Smooth muscle cell (in vitro differentiated cells): ENCODE results near the gene TSC22D1. TPM values are rescaled to one million over a fixed set of nuclear protein-coding genes. Genes with fewer than 3 reads are reported as not detected.

Source experiments
- DNase-seq: peaks from one replicate; lab custom pipeline; 2025; ENCODE audit not compliant: unreplicated experiment; lab: John Stamatoyannopoulos, UW
- H2AFZ ChIP-seq: fragments of 200-600 bp; sonication (generic); 2 replicates; pipeline ENCODE4 v1.6.0; 2016; ENCODE audit warnings: antibody characterized with exemption, low read depth, mild to moderate bottlenecking
- H3F3A ChIP-seq: fragments of 200-600 bp; sonication (generic); 2 replicates; pipeline ENCODE4 v1.6.0; 2017; ENCODE audit warnings: antibody characterized with exemption, low read depth
- H3K27ac ChIP-seq: fragments of 200-600 bp; sonication (generic); 2 replicates; pipeline ENCODE4 v1.5.1; 2016; ENCODE audit warnings: low read depth, mild to moderate bottlenecking
- H3K27me3 ChIP-seq: fragments of 200-600 bp; sonication (generic); 2 replicates; pipeline ENCODE4 v1.6.1; 2016; ENCODE audit warnings: low read depth, mild to moderate bottlenecking
- H3K36me3 ChIP-seq: fragments of 200-600 bp; sonication (generic); 2 replicates; pipeline ENCODE4 v1.5.1; 2016; ENCODE audit warnings: low read depth
- H3K4me1 ChIP-seq: fragments of 200-600 bp; sonication (generic); 2 replicates; pipeline ENCODE4 v1.5.1; 2016; ENCODE audit warnings: low read depth
- H3K4me2 ChIP-seq: fragments of 200-600 bp; sonication (generic); 2 replicates; pipeline ENCODE4 v1.6.0; 2016; ENCODE audit warnings: mild to moderate bottlenecking
- H3K4me3 ChIP-seq: fragments of 200-600 bp; sonication (generic); 2 replicates; pipeline ENCODE4 v1.5.1; 2016; ENCODE audit warnings: mild to moderate bottlenecking
- H3K79me2 ChIP-seq: fragments of 200-600 bp; sonication (generic); 2 replicates; pipeline ENCODE4 v1.6.0; 2016; ENCODE audit warnings: low read depth, mild to moderate bottlenecking
- H3K9ac ChIP-seq: fragments of 200-600 bp; sonication (generic); 2 replicates; pipeline ENCODE4 v1.6.0; 2016; ENCODE audit warnings: low read depth
- H3K9me3 ChIP-seq: fragments of 200-600 bp; sonication (generic); replicated peaks from 2 replicates; pipeline ENCODE4 v1.5.1; 2016; ENCODE audit warnings: low read depth
- H4K20me1 ChIP-seq: fragments of 200-600 bp; sonication (generic); 2 replicates; pipeline ENCODE4 v1.6.0; 2016; ENCODE audit warnings: low read depth
- WGBS: methylation state at CpG from one replicate; pipeline ENCODE4 v1.1.7; 2016; ENCODE audit warnings: low lambda C conversion rate; 5-methylcytosine and 5-hydroxymethylcytosine counted together
- polyA plus RNA-seq: library from polyadenylated mRNA; unstranded; fragments of >200 nt; fragmentation: Nextera tagmentation; extraction: Ambion mirVana; gene quantifications from 2 replicates; pipeline ENCODE4 v1.2.1, GENCODE V29; 2016
- total RNA-seq: library from RNA; depleted of rRNA; stranded (reverse); fragments of >200 nt; gene quantifications from 2 replicates; pipeline ENCODE4 v1.2.3, GENCODE V29; 2014
- TF ChIP-seq, protein P1 (sequence below): fragments of 200-600 bp; sonication (generic); IDR thresholded peaks from 2 replicates; pipeline ENCODE4 v1.5.1; 2017; ENCODE audit warnings: borderline replicate concordance, mild to moderate bottlenecking, antibody characterized with exemption; ENCODE audit not compliant: insufficient read depth, poor library complexity, severe bottlenecking

TSC22D1 gene
- total and polyA plus RNA-seq, 2 experiments from 2014 or later = 117 to 159 TPM

DNA sequence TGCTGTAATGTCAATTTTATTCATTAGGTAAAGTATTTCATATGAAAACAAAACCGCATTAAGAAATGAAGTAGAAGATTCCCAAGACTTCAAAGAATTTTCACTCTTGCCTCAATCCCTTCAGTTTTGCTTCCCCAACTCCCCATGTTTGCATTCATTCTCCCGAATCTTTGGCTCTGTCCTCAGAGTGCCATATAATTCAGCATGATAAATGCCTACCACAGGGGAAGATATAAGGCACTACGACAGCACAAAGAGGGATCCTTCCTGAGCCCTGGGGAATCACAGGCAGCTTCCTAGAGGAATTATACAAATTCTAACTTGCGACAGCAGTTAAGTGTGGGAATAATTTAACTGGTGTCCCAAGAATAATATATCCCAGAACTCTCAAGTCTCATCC is 68.5 kb downstream of the TSC22D1 start:
- DNase-seq = no peak
- Histone ChIP-seq H3K36me3 (no peaks in the 10 kb centered on the region), H3K4me1 (no peaks in the 10 kb centered on the region), H3F3A (no peaks in the 10 kb centered on the region), H3K27ac (no peak overlapping the region), H3K27me3 (no peaks in the 10 kb centered on the region), H3K79me2 (no peaks in the 10 kb centered on the region), H3K9me3 (no peaks in the 10 kb centered on the region), H3K4me3 (no peak overlapping the region), H3K4me2 (no peak overlapping the region), H4K20me1 (no peaks in the 10 kb centered on the region), H3K9ac (no peak overlapping the region), H2AFZ (no peak overlapping the region)
- TF ChIP-seq, protein P1, sequence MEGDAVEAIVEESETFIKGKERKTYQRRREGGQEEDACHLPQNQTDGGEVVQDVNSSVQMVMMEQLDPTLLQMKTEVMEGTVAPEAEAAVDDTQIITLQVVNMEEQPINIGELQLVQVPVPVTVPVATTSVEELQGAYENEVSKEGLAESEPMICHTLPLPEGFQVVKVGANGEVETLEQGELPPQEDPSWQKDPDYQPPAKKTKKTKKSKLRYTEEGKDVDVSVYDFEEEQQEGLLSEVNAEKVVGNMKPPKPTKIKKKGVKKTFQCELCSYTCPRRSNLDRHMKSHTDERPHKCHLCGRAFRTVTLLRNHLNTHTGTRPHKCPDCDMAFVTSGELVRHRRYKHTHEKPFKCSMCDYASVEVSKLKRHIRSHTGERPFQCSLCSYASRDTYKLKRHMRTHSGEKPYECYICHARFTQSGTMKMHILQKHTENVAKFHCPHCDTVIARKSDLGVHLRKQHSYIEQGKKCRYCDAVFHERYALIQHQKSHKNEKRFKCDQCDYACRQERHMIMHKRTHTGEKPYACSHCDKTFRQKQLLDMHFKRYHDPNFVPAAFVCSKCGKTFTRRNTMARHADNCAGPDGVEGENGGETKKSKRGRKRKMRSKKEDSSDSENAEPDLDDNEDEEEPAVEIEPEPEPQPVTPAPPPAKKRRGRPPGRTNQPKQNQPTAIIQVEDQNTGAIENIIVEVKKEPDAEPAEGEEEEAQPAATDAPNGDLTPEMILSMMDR = no peak
- 86% methylated on average over 4 of the region's 4 CpGs for WGBS

DNA sequence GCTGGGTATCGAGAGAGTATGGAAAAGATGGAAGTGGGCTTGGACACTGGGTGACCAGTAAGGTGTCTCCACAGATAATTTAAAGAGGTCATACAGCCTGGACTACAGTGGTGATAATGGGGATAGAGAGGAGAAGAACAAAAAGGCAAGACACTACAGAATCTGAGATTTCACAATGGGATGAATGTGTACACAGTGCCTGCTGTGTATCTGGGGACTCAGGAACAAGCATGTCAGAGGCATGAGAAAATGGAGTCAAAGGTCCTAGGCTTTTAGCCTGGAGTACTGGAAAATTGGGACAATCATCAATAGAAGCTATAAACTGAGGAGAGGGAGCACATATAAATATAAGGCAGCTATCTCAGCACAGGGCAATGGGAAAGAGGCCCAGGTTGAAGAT is 69.4 kb downstream of the TSC22D1 start:
- Histone ChIP-seq H3K27ac (no peak overlapping the region), H3K36me3 (no peaks in the 10 kb centered on the region), H3K4me2 (no peak overlapping the region), H3F3A (no peaks in the 10 kb centered on the region), H3K27me3 (no peaks in the 10 kb centered on the region), H3K4me3 (no peak overlapping the region), H2AFZ (no peak overlapping the region), H3K4me1 (no peaks in the 10 kb centered on the region), H4K20me1 (no peaks in the 10 kb centered on the region), H3K79me2 (no peaks in the 10 kb centered on the region), H3K9ac (no peak overlapping the region), H3K9me3 (no peaks in the 10 kb centered on the region)
- TF ChIP-seq, protein P1 = no peak
- 97% methylated on average over 1 of the region's 1 CpG for WGBS
- no peak for DNase-seq

DNA sequence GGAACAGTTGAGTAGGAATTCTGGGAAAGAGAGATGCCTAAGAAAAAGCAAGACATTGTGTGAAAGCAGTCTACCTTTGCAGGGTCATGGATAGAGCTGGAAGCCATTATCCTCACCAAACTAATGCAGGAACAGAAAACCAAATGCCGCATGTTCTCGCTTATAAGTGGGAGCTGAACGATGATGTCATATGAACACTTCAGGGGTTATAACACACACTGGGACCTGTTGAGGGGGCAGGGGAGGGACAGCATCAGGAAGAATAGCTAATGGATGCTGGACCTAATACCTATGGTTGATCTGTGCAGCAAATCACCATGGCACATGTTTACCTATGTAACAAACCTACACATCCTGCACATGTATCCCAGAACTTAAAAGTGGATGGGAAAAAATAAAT is 69.9 kb downstream of the TSC22D1 start:
- DNase-seq = no peak
- H3K4me2 ChIP-seq = no peak overlapping the region
- no peaks in the 10 kb centered on the region for H3K36me3 ChIP-seq
- H2AFZ ChIP-seq = no peak overlapping the region
- H3K79me2 ChIP-seq = no peaks in the 10 kb centered on the region
- TF ChIP-seq, protein P1 = no peak
- no peak overlapping the region for H3K9ac ChIP-seq
- no peaks in the 10 kb centered on the region for H3K27me3 ChIP-seq
- H3F3A ChIP-seq = no peaks in the 10 kb centered on the region
- no peak overlapping the region for H3K27ac ChIP-seq
- H3K9me3 ChIP-seq = no peaks in the 10 kb centered on the region
- no peak overlapping the region for H3K4me3 ChIP-seq
- H3K4me1 ChIP-seq = no peaks in the 10 kb centered on the region
- no peaks in the 10 kb centered on the region for H4K20me1 ChIP-seq
- WGBS = 95% methylated on average over 3 of the region's 3 CpGs

DNA sequence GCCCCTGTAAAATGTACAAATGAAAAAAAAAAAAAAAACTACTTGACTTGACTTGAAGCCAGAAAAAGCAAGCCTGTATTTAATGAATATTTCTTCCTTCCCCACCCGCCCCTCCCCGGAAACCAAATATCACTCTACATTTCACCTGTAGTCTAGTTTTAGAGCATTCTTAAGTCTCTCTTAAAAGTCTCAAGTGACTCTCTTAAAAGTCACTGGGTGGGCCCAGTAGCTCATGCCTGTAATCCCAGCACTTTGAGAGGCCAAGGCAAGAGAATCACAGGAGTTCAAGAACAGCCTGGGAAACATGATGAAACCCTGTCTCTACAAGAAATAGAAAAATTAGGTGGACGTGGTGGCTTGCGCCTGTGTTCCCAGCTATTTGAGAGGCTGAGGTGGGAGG is 72.0 kb downstream of the TSC22D1 start:
- Histone ChIP-seq H2AFZ (no peak overlapping the region), H3K9ac (no peak overlapping the region), H3F3A (no peaks in the 10 kb centered on the region), H3K27ac (no peak overlapping the region), H3K4me1 (no peaks in the 10 kb centered on the region), H3K36me3 (no peaks in the 10 kb centered on the region), H3K79me2 (no peaks in the 10 kb centered on the region), H3K4me2 (no peak overlapping the region), H3K4me3 (no peak overlapping the region), H3K27me3 (no peaks in the 10 kb centered on the region), H4K20me1 (peaks cover 3% of the 10 kb centered on the region), H3K9me3 (no peaks in the 10 kb centered on the region)
- WGBS = 97% methylated on average over 4 of the region's 4 CpGs
- TF ChIP-seq, protein P1 = no peak
- DNase-seq = no peak
